Measurements from ENCODE around the gene BRMS1. TPM values are rescaled to one million over a fixed set of nuclear protein-coding genes. Genes with fewer than 3 reads are reported as not detected.

The BRMS1 gene
- total and polyA plus RNA-seq, 2 experiments from 2014 or later = 39.7 to 48.6 TPM

GRCh38 chr11:66339686-66340483 is 5.0 kb downstream of the BRMS1 start:
- Histone ChIP-seq H3K9me2 (replicated peaks; ENCODE audit: insufficient read depth) (no peaks in the 10 kb centered on the region), H3K36me3 (replicated peaks; ENCODE audit: insufficient read depth, low read depth) (no peaks in the 10 kb centered on the region), H3K27ac (no peak overlapping the region), H4K20me1 (ENCODE audit: insufficient read depth, poor library complexity, severe bottlenecking) (no peaks in the 10 kb centered on the region), H3K79me2 (peaks cover 28% of the 10 kb centered on the region), H3K4me2 (no peak overlapping the region), H3K4me3 (no peak overlapping the region), H2AFZ (no peak overlapping the region), H3K27me3 (no peaks in the 10 kb centered on the region), H3K9me3 (ENCODE audit: low read depth) (no peaks in the 10 kb centered on the region), H3K4me1 (ENCODE audit: insufficient read depth) (peaks cover 25% of the 10 kb centered on the region)
- no peak for DNase-seq (ENCODE audit: low spot score)
- WGBS (ENCODE audit: low lambda C conversion rate, missing lambda C conversion rate) = 84% methylated on average over 14 of the region's 14 CpGs
- TF ChIP-seq EZH2phosphoT487 (IDR thresholded peaks at IDR 0.05; ENCODE audit: low read depth, severe bottlenecking, unreplicated experiment) (no peak), CTCF (IDR thresholded peaks at IDR 0.05; ENCODE audit: poor library complexity) (no peak), EZH2 (IDR thresholded peaks at IDR 0.05; ENCODE audit: borderline replicate concordance) (no peak)

GRCh38 chr11:66339162-66339675 is 5.7 kb downstream of the BRMS1 start:
- Histone ChIP-seq H3K27ac (no peak overlapping the region), H3K9me3 (ENCODE audit: low read depth) (no peaks in the 10 kb centered on the region), H3K36me3 (replicated peaks; ENCODE audit: insufficient read depth, low read depth) (no peaks in the 10 kb centered on the region), H3K4me1 (ENCODE audit: insufficient read depth) (peaks cover 24% of the 10 kb centered on the region), H3K4me2 (no peak overlapping the region), H3K4me3 (no peak overlapping the region), H3K27me3 (no peaks in the 10 kb centered on the region), H3K79me2 (peaks cover 24% of the 10 kb centered on the region), H2AFZ (no peak overlapping the region), H4K20me1 (ENCODE audit: insufficient read depth, poor library complexity, severe bottlenecking) (no peaks in the 10 kb centered on the region), H3K9me2 (replicated peaks; ENCODE audit: insufficient read depth) (no peaks in the 10 kb centered on the region)
- TF ChIP-seq EZH2 (IDR thresholded peaks at IDR 0.05; ENCODE audit: borderline replicate concordance) = no peak
- TF ChIP-seq EZH2phosphoT487 (IDR thresholded peaks at IDR 0.05; ENCODE audit: low read depth, severe bottlenecking, unreplicated experiment) = no peak
- no peak for TF ChIP-seq CTCF (IDR thresholded peaks at IDR 0.05; ENCODE audit: poor library complexity)
- WGBS (ENCODE audit: low lambda C conversion rate, missing lambda C conversion rate) = 91% methylated on average over 6 of the region's 6 CpGs
- DNase-seq (ENCODE audit: low spot score) = no peak

- no peak overlapping the region for H3K4me3 ChIP-seq
- 92% methylated on average over 16 of the region's 17 CpGs for WGBS (ENCODE audit: low lambda C conversion rate, missing lambda C conversion rate)
- H3K4me1 ChIP-seq (ENCODE audit: insufficient read depth) = peaks cover 19% of the 10 kb centered on the region
- H3K4me2 ChIP-seq = no peak overlapping the region
- no peak for DNase-seq (ENCODE audit: low spot score)
- no peaks in the 10 kb centered on the region for H4K20me1 ChIP-seq (ENCODE audit: insufficient read depth, poor library complexity, severe bottlenecking)
- H3K36me3 ChIP-seq (replicated peaks; ENCODE audit: insufficient read depth, low read depth) = no peaks in the 10 kb centered on the region
- no peaks in the 10 kb centered on the region for H3K27me3 ChIP-seq
- H3K27ac ChIP-seq = no peak overlapping the region
- H2AFZ ChIP-seq = no peak overlapping the region
- no peaks in the 10 kb centered on the region for H3K9me3 ChIP-seq (ENCODE audit: low read depth)
- H3K79me2 ChIP-seq = peaks cover 17% of the 10 kb centered on the region
- H3K9me2 ChIP-seq (replicated peaks; ENCODE audit: insufficient read depth) = no peaks in the 10 kb centered on the region
- TF ChIP-seq EZH2phosphoT487 (IDR thresholded peaks at IDR 0.05; ENCODE audit: low read depth, severe bottlenecking, unreplicated experiment) = no peak
- TF ChIP-seq CTCF (IDR thresholded peaks at IDR 0.05; ENCODE audit: poor library complexity) = no peak
These were observed 6.4 kb downstream of the BRMS1 start for GRCh38 chr11:66338276-66339161.
